WERI-Rb-1 (cell line): ENCODE measurements around the gene FRMPD3.
A peak's percentile ranks its signal among the peaks of the same experiment; 100 is the strongest.

Experiments
- DNase-seq: peaks from one replicate; pipeline ENCODE4 v3.0.0-alpha.2; 2020
- H3K27ac ChIP-seq: fragments of 250-450 bp; sonication (Bioruptor Pico); 2 replicates; pipeline ENCODE4 v1.5.1; 2020; ENCODE audit warnings: mild to moderate bottlenecking, moderate library complexity
- H3K27me3 ChIP-seq: fragments of 250-450 bp; sonication (Bioruptor Pico); 2 replicates; pipeline ENCODE4 v1.5.1; 2021; ENCODE audit warnings: mild to moderate bottlenecking, low read depth, moderate library complexity; ENCODE audit not compliant: insufficient read depth, severe bottlenecking
- H3K36me3 ChIP-seq: fragments of 250-450 bp; sonication (Bioruptor Pico); 2 replicates; pipeline ENCODE4 v1.5.1; 2020; ENCODE audit warnings: mild to moderate bottlenecking, moderate library complexity
- H3K4me3 ChIP-seq: 2 replicates; pipeline ENCODE4 v1.5.1; 2011; ENCODE audit warnings: low read depth, mild to moderate bottlenecking, control low read depth, low read length
- H3K9me3 ChIP-seq: fragments of 250-450 bp; sonication (Bioruptor Pico); 2 replicates; pipeline ENCODE4 v1.5.1; 2021; ENCODE audit warnings: mild to moderate bottlenecking, moderate library complexity; ENCODE audit not compliant: severe bottlenecking
- TF ChIP-seq, protein P1 (sequence below): IDR thresholded peaks from 2 replicates; pipeline ENCODE4 v1.5.1; 2011; ENCODE audit warnings: low read depth, mild to moderate bottlenecking, control low read depth, inconsistent platforms, low read length

Gene FRMPD3

DNA sequence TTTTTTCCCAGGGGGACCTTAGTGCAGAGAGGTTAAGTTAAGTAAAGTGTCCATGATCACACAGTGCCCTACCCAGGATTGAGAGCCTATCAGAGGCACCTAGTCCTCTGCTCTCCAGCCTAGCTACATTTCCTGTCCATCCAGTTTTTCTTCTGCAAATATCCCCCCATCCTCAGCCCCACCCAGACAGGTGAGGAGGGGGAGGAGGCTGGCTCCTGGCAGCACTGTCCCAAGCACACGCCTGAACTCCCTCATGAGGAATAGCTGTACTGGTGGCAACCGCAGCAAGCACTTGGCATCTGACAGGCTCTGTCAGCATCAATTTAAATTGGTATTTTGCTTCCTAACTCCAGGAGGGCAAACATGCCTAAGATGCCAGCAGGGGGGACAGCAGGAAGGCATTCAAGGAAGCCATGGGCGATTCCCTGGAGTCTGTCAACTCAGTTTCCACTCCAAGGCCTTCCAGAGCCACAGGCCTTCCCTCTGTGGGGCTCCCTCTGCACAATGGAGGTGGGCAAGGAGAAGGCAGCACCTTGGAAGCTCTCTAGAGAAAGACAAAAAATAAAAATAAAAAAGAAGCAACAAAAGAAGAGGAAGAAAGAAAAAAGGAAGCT lies 6.4 kb upstream of the FRMPD3 start:
- DNase-seq = no peak
- Histone ChIP-seq H3K9me3 (no peaks in the 10 kb centered on the region), H3K4me3 (no peak overlapping the region), H3K27me3 (peaks cover 31% of the 10 kb centered on the region), H3K36me3 (no peaks in the 10 kb centered on the region), H3K27ac (no peak overlapping the region)
- TF ChIP-seq, protein P1, sequence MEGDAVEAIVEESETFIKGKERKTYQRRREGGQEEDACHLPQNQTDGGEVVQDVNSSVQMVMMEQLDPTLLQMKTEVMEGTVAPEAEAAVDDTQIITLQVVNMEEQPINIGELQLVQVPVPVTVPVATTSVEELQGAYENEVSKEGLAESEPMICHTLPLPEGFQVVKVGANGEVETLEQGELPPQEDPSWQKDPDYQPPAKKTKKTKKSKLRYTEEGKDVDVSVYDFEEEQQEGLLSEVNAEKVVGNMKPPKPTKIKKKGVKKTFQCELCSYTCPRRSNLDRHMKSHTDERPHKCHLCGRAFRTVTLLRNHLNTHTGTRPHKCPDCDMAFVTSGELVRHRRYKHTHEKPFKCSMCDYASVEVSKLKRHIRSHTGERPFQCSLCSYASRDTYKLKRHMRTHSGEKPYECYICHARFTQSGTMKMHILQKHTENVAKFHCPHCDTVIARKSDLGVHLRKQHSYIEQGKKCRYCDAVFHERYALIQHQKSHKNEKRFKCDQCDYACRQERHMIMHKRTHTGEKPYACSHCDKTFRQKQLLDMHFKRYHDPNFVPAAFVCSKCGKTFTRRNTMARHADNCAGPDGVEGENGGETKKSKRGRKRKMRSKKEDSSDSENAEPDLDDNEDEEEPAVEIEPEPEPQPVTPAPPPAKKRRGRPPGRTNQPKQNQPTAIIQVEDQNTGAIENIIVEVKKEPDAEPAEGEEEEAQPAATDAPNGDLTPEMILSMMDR = no peak

DNA sequence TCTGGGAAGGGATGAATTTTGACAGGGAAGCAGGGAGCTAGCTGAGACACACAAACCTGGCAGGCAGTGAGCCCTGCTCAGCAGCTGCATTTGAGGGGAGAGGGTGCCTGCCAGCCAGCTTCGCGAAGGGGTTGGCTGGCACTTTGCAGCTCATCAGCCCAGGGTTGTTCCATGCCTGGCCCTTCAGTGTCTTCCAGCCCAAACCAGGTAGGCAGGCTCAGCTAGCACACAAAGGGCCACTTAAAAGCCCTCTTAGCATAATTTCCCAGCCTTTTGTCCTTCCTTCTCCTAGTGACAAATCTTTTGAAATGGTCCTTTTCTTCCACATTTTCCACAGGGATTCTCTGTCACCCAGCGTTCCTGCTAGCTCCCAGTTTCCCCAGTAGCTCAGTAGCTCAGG lies 4.3 kb upstream of the FRMPD3 start:
- TF ChIP-seq, protein P1 = no peak
- peaks cover 44% of the 10 kb centered on the region for H3K27me3 ChIP-seq
- no peaks in the 10 kb centered on the region for H3K9me3 ChIP-seq
- H3K36me3 ChIP-seq = no peaks in the 10 kb centered on the region
- DNase-seq = no peak
- H3K4me3 ChIP-seq = no peak overlapping the region
- H3K27ac ChIP-seq = no peak overlapping the region

DNA sequence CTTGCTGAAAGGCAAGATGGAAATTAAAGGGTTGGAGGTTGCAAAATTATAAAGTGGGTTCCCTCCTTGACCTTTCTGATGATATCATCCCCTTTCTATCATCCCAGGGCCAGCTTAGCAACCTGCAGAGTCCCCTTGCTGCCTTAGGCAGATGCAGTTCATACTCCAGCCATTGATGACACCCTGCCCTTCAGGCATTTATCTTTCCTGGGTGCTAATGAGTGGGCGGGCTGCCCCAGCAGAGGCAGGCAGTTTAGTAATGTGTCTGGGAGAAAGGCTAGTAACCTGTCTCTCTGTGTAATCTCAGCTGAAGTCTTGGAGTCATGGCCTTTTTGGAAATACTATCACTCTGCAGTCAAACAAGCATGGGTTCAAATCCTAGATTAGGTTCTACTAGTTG lies 3.8 kb upstream of the FRMPD3 start:
- TF ChIP-seq, protein P1 = no peak
- Histone ChIP-seq H3K36me3 (no peaks in the 10 kb centered on the region), H3K9me3 (no peaks in the 10 kb centered on the region), H3K4me3 (no peak overlapping the region), H3K27me3 (peaks cover 49% of the 10 kb centered on the region), H3K27ac (no peak overlapping the region)
- no peak for DNase-seq

DNA sequence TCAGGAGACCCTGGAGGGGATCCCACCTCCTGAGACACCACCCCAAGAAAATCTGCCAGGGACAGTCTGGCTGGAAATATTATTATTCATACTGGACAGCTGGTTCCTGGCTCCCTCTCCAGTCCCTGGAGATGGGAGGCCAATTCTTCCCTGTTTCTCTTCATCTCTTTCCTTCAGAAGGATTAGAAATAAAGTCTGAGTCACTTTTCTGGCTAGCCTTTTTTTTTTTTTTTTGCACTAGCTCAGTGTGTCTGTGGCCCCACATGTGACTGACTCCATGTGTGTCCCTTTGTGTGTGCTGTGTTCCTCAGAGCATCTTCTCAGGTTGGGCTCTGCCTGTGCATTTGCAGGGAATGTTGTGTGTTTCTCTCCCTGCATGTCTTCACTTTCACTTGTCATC lies 1.8 kb upstream of the FRMPD3 start:
- H3K27me3 ChIP-seq = peaks cover 60% of the 10 kb centered on the region
- TF ChIP-seq, protein P1 = no peak

DNA sequence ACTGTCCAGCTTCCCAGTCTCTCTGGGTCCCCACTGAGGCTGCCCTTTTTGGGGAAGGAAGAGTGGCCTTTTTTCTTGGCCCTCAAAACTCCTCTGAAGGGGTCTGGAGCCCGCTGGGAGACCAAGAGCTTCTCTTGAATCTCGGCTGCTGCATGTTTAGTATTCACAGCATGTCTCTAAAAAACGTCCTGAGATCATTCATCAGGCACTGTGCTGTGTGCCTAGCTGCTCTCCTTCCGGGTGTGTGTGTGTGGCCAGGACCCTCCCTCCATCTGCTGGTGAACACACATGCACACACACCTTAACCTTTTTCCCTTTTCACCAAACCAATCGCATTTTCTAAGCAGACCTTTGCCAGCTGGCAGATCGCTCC lies 841 bp upstream of the FRMPD3 start:
- no peak overlapping the region for H3K27ac ChIP-seq
- H3K27me3 ChIP-seq = peaks cover 60% of the 10 kb centered on the region
- no peaks in the 10 kb centered on the region for H3K36me3 ChIP-seq
- DNase-seq = no peak
- H3K9me3 ChIP-seq = no peaks in the 10 kb centered on the region
- H3K4me3 ChIP-seq = peak overlapping the region; percentile 56
- TF ChIP-seq, protein P1 = no peak

More for the DNA sequence above, 1.8 kb upstream of the FRMPD3 start:
- Histone ChIP-seq H3K36me3 (no peaks in the 10 kb centered on the region), H3K27ac (no peak overlapping the region), H3K4me3 (no peak overlapping the region), H3K9me3 (no peaks in the 10 kb centered on the region)
- no peak for DNase-seq
